ENCODE measurements around the gene OR6M1. TPM values are rescaled to one million over a fixed set of nuclear protein-coding genes. Genes with fewer than 3 reads are reported as not detected.

Gene OR6M1, protein sequence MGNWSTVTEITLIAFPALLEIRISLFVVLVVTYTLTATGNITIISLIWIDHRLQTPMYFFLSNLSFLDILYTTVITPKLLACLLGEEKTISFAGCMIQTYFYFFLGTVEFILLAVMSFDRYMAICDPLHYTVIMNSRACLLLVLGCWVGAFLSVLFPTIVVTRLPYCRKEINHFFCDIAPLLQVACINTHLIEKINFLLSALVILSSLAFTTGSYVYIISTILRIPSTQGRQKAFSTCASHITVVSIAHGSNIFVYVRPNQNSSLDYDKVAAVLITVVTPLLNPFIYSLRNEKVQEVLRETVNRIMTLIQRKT
- total RNA-seq, result not detected

DNA sequence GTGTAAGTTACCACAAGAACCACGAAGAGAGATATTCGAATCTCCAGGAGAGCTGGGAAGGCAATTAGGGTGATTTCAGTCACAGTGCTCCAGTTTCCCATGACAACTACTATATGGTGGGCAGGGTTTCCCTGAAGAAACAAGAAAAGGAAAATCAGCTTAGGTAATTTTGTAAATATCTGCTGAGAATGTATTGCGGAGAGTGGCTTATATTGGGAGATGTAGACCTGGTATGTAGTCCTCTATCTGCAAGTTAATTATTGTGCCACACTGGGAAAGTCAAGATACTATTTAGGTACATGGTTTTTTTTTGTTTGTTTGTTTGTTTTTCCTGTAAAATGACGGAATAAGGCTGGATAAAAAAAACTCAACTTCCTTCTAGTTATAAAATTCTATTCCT is at the start of gene OR6M1:
TSS of gene OR6M1 (minus strand) at position 101 of the 400 bp plus-strand sequence. CDS start at position 101, 0 bp downstream.
- ChIA-PET CTCF (no interaction called here), POLR2A (no interaction called here)

DNA sequence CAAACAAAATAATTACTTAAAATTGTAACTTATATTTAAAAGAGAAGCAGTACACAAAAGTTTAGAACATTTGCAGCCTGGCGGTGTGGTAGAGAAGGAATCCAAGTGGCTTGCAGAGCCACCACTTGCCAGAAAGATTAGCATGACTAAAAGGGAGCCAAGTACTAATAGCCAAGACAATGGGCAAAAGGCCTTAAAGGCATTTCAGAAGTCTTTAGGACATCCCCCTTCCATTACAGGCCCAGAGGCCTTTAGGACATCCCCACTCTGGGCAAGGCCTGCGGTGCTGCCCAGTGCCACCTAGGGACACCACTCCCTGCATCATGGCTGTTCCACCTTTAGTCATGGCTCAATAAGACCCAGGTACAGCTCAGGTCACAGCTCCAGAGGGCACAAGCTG is 46.9 kb upstream of the OR6M1 start:
- CTCF ChIA-PET, result no interaction called here

DNA sequence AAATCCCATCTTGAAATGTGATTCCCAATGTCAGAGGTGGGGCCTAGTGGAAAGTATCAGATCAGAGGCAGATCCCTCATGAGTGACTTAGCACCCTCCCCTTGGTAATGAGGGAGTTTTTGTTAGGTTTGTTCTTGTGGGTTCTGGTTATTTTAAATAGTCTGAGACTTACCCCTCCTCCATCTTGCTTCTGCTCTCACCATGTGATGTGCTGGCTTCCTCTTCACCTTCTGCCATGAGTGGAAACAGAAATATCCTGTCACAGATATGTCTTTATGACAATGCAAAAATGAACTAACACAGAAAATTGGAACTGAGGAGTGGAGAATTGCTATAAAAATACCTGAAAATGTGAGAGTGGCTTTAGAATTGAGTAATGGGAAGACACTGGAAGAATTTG is 46.2 kb upstream of the OR6M1 start:
- POLR2A ChIA-PET, result no interaction called here
- CTCF ChIA-PET, result no interaction called here

More for the DNA sequence above, 46.9 kb upstream of the OR6M1 start:
- POLR2A ChIA-PET, result no interaction called here

DNA sequence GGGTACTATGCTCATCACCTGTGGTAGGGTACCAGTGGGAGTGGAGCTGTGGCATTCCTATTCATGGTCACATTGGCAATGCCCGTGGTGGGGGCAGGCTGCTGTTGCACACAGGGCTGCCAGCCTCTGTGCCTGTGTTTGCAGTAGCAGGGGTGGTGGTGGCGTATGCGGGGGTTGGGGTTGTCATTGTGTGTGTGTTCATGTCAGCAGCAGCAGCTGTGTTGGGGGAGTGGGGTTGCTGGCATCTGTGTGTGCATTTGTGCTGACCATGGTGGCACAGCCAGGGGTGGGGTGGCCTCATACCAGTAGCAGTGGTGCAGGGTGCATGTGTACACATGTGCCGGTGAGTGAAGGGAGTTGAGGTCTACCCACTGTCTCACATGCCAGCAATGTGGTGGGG is 45.0 kb upstream of the OR6M1 start:
- CTCF ChIA-PET, result no interaction called here
- POLR2A ChIA-PET, result no interaction called here

DNA sequence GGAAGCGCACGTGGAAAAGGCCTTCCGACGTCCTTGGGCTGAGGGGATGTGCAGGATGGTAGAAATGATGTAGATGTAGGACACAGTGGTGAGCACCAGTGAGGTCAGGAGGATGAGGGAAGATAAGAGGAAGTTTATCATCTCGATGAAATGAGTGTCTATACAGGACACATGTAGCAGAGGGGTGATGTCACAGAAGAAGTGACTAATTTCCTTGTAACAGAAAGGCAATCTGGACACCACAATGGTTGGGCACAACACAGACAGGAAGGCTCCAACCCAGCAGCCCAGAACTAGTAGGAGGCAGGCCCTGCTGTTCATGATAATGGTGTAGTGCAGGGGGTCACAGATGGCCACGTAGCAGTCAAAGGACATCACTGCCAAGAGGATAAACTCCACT is 35.0 kb upstream of the OR6M1 start:
- CTCF ChIA-PET, result no interaction called here

DNA sequence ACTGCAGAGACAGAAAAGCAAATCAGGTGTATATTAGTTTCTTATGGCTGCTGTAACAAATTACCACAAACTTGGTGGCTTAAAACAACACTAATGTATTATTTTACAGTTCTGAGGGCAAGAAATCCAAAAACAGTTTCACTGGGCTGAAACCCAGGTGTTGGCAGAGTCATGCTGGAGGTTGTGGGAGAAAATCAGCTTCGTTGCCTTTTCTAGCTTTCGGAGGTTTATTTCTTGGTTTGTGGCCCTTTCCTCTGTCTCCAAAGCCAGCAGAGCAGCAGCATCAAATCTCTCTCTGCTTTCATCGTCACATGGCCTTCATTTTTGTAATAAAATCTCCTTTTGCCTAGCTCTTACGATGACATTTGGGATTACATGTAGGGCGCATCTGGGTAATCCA is 33.0 kb upstream of the OR6M1 start:
- ChIA-PET POLR2A (no interaction called here), CTCF (no interaction called here)

More for the DNA sequence above, 35.0 kb upstream of the OR6M1 start:
- POLR2A ChIA-PET, result no interaction called here

DNA sequence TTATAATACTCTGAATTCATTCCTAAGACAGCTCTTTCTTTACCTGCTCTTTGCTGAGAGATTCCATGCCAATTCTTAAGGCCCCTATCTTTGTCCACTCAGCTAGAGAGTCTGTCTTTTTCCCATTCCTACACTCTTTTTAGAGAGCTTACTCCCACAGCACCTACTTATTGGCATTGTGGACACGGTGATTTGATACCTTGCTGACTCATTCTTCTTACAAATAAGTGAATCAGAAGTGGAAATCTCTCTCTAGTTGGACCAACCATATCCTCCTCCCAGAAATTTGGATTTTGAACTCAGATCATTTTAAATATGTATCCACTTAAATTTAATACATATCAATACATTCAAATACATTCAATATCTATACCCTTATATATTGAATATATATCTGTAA is 32.5 kb upstream of the OR6M1 start:
- POLR2A ChIA-PET, result no interaction called here
- CTCF ChIA-PET, result no interaction called here

DNA sequence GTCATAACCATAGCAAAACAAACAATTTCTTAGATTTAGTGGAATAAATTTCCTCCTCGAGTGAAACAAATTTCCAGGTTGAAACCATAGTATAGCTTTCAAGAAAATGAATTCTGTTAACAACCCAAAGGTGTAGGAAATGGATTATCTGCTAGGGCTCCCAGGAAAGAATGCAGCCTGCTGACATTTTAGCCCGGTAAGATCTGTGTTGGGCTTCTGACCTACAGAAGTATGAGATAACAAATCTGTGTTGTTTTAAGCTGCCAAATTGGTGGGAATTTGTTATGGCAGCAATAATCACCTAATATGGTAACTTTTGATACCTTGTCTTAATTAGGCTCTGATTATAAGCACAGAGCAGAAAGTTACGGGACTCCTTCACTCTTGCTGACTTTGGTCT is 32.0 kb upstream of the OR6M1 start:
- ChIA-PET CTCF (no interaction called here), POLR2A (no interaction called here)

DNA sequence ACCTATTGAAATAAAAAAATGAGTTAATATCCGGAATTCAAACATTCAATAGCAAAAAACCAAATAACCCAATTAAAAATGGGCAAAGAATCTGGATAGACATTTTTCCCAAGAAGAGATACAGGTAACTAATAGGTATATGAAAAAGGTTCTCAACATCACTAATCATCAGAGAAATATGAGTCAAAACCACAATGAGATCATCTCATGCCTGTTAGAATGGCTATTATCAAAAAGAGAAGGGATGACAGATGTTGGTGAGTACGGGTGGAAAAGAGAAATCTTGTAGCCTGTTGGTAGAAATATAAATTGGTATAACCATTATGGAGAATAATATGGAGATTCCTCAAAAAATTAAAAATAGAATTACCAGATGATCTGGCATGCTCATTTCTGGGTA is 26.9 kb upstream of the OR6M1 start:
- CTCF ChIA-PET, result no interaction called here
- POLR2A ChIA-PET, result no interaction called here

DNA sequence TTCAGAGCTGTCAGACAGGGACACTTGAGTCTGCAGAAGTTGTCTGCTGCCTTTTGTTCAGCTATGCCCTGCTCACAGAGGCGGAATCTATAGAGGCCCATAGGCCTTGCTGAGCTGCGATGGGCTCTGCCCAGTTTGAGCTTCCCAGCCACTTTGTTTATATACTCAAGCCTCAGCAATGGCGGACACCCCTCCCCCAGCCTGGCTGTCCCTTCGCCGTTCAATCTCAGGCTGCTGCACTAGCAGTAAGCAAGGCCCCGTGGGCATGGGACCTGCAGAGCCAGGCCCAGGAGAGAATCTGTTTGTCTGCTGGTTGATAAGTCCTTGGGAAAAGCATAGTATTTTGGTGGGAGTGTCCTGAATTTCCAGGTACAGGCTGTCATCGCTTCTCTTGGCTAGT is 23.6 kb upstream of the OR6M1 start:
- CTCF ChIA-PET, result no interaction called here
- POLR2A ChIA-PET, result no interaction called here

DNA sequence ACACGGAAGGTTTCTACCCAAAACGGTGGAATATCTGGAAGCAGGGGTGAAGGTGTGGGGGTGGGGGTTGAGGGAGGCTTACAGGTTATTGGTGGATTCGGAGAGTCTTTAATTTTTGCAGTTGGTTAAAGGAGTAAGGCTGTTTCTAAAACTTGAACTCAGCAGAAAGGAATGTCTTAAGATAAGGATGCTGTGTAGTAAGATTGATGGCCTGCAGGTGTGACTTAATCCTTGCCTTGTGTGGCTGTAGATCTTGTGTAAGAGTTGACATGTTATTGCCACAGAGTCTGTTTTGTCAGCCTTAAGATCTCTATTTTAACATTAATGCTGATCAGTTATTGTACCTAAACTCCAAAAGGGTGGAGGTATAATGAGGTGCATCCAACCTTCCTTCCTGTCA is 16.4 kb upstream of the OR6M1 start:
- CTCF ChIA-PET, result no interaction called here
- POLR2A ChIA-PET, result no interaction called here

DNA sequence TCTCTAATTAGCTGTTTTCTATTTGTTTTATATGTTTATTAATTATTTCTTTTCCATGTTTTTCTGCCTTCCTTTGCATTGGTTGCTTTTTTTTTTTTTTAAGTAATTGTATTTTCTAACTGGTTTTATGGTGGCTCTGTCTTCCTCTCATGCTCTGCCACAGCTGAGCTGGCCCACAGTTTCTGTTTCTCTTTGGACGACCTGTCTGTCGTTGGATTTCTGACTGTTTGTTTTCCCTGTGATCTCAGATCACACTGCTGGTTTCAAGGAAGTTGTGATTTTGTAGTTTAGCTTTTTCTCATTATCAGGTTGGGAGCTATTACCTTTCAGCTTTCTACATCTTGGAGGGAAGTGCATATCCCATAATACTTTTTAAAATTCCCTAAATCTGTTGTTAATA is 15.9 kb upstream of the OR6M1 start:
- ChIA-PET POLR2A (no interaction called here), CTCF (no interaction called here)

DNA sequence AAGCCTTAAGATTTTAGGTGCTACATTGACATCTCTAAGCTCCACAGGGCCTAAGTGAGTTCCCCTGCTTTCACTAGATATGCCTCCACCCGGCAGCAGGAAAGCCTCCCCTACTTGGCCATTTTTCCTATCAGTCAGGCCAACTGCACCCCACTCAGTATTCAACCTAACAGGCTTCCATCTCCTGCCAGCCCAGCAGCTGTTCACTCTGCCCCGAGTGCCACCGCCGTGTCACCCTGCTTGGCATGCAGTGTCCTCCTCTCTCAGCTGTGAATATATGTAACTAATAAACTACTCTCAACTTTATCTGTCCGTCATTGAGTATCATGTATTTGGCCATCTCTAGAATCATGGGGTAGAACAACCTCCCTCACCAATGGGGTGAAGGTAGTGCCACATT is 9.0 kb upstream of the OR6M1 start:
- POLR2A ChIA-PET, result no interaction called here
- CTCF ChIA-PET, result no interaction called here

DNA sequence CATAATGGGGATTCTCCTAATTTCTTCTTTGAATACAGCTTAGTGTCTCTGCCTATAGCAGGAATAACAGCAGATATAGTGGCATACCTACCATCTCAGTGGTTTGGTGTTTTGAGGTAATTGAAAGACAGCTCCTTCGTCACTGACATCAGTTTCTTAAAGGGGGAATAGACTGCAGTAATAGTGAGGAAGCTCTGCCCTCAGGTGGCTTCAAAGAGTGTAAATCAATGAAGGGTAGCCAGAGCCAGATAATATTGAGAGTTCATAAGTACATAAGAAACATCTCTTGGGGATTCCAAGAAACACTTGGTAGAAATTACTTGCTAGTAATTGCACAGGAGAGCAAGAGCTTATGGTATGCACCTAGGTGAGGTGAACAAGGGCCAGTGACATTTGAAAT is 4.4 kb downstream of the OR6M1 start:
- ChIA-PET CTCF (no interaction called here), POLR2A (no interaction called here)

DNA sequence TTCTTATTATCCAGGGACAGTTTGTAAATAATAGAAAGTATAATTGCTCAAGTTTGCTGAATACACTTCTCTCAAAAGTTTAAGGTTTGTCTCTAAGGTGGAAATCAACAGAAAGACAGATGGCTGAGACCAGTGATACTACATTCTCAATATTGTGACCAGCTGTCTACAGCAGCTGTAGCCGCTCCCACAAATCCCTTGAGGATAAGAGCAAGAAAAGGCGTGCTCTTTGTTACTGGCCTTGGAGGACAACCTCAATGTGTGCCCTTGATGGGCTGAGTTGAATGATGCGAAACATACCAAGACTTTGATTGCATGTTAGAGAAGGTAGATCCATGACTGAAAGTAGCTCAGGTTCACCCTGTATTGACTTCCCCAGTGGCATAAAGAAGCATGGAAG is 6.1 kb downstream of the OR6M1 start:
- CTCF ChIA-PET, result no interaction called here

DNA sequence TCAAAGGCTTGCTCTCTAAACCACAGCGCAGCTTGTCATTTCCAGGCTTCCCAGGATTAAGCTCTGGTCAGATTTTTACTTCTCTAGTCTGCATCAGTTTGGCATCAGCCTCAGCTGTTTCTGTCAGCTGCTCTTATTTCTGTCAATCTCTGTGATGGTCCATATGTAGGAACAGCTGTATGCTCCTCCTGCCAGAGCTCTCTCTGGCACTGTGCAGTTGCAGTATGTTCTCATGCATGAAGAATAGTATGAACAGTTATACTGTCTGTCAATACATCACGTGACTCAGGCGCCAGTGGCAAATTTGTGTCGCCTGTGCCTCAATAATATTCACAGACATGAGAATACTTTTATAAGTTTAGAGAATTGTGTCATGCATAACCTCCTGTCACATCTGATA is 6.7 kb downstream of the OR6M1 start:
- ChIA-PET POLR2A (no interaction called here), CTCF (no interaction called here)

More for the DNA sequence above, 6.1 kb downstream of the OR6M1 start:
- POLR2A ChIA-PET, result no interaction called here

DNA sequence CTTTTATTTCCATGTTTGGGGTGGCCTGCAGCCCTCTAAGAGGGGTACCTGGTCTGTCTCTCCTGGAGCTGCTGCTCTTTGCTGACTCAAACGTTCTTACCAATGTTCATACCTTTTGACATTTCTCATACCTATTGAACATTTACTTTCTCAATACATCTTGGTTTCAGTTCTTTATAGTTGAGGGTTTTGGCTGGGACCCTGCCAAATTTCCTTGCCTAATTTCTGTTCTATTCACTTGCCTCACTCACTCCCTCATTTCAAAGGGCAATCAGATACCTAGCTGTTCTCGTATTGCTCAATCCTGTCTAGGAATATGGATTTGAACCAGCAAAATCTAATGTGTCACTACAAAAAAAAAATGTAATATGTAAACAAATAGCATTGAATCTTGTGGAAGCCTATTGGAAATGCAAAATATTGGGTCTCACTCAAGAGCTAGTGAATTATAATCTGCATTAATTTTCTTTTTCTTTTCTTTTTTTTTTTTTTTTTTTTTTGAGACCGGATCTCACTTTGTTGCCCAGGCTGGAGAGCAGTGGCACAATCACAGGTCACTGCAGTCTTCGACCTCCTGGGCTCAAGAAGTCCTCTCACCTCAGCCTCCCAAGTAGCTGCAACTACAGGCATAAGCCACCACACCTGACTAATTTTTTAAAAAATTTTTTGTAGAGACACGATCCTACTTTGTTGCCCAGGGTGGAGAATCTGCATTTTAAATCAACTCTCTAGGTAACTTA is 7.5 kb downstream of the OR6M1 start:
- CTCF ChIA-PET, result no interaction called here
- POLR2A ChIA-PET, result no interaction called here

DNA sequence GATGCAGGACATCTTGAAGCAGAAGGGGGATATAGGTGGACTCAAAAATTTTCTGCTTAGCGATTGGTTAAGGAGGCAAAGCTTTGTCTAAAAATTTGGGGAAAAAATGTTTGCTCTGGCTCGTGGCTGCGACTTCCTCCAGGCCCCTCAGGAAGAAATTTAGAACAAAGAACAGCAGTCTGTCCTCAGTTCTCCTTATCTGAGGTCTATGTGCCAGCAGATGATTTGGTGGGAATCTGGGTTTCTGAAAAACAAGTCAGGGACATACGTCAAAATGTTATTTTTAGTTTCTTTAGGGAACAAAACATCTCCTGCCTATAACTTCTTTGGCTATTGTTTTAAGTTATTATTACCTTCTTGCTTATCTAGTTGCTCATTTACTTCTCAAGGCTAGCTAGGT is 8.1 kb downstream of the OR6M1 start:
- ChIA-PET CTCF (no interaction called here), POLR2A (no interaction called here)

DNA sequence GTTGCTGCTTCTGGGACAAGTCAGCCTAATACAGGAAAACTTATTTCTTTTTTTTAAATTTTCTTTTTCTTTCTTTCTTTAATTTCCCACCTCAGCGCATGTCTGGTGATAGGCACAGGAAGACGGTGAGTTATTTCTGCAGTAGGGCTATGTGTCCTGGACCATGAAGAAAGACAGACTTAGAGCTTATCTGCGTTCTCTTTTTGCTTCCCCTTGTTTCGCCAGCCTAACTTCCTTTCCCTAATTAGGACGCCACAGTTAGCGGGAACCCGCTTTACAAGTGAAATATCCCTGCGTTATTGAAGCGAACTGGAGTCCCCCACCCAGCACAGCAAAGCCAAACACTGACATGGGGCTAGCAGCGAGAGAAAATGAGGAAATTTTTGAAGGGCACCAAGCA is 8.6 kb downstream of the OR6M1 start:
- POLR2A ChIA-PET, result no interaction called here
- CTCF ChIA-PET, result no interaction called here

DNA sequence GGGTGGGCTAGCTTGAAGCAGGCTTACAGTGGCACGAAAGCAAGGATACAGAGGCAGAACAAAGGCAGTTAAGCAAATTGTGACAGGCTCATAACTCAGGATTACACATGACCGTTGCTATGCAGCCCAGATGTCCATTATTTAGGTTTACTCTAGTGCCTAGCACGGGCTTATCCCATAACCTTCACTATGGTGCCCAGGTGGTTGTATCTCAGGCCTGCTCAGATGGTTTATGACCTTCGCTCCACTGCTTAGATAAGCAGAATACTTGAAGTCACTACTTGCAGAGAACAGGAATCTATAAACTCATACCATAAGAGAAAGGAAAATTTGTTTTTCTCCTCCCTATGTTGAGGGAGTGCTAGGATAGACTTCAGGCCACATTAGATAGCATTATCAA is 9.0 kb downstream of the OR6M1 start:
- ChIA-PET CTCF (no interaction called here), POLR2A (no interaction called here)

DNA sequence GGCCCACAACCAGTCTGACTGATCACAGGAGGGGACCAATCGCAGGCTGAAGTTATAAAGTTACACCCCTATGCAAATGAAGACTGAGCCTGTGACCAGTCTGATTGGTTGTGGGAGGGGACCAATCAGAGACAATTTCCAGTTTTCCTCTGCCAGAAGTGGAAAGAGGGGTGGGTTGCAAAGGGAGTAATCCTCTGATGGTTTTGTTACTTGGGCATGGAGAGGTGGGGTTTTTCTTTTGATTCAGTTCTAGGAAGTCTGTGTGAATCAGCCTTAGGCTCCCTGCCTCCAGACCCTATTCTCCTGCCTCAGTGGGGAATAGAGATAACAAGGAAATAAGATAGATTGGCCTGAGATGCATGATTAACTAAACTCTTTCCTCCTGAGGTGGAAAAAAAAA is 9.9 kb downstream of the OR6M1 start:
- CTCF ChIA-PET, result no interaction called here
- POLR2A ChIA-PET, result no interaction called here

DNA sequence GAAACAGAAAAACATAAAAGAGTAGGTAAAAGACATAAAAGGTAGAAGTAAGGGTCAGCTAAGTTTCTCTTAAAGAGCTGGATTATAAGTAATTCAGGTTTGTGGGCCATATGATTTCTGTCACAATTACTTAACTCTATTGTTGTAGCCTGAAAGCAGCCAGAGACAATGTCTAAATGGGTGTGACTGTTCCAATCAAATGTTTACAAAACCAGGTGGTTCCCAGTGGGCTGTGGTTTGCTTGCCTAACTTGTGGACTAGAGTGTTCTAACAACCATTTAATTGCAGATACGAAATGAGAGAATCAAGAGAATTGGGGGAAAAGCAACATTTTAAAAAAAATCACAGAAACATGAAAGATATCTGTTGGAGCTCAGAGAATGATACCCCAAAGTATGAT is 22.6 kb downstream of the OR6M1 start:
- CTCF ChIA-PET, result no interaction called here
- POLR2A ChIA-PET, result no interaction called here

All from activated CD8-positive, alpha-beta memory T cell treated with anti-CD3 and anti-CD28 coated beads for 36 hours (primary cell).